Measurements from ENCODE around the gene RSPRY1. TPM values are rescaled to one million over a fixed set of nuclear protein-coding genes. Genes with fewer than 3 reads are reported as not detected.

RSPRY1 gene
- total and polyA plus RNA-seq, 2 of the 8 experiments (the other 6 are each of a cell fraction or from before 2014, with no cell fraction given): 11.5 to 32.5 TPM

DNA sequence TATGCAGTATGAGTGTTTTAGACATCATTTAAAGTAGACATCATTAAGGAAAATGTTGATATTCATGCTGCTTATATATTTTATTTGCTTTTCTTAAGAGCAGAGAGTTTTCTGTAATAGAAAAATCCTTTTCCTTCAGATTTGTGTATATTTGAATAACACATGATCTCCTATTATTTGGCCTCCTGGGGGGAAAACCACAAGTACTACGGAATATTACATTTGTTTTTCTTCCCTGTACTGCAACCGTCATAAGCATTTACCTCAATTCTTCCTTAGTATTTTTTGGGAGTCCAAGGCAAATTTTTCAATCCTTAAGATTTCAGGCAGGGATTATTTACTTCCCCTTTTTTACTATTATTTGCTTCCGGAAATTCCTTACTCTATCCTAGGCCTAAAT lies 6.0 kb downstream of the RSPRY1 start (continued):
- TF ChIP-seq EP300 (IDR thresholded peaks at IDR 0.05; ENCODE audit: borderline replicate concordance in 1 of 2, low read depth in 2 of 2, low read length in 2 of 2) (no peak), TEAD4 (IDR thresholded peaks at IDR 0.05; ENCODE audit: low read depth, low read length) (no peak), CHD2 (IDR thresholded peaks at IDR 0.05; ENCODE audit: low read length) (no peak), HDAC2 (IDR thresholded peaks at IDR 0.05; ENCODE audit: borderline replicate concordance in 1 of 2, low read depth in 2 of 2, low read length in 2 of 2) (no peak), SP2 (IDR thresholded peaks at IDR 0.05; ENCODE audit: low read length) (no peak), TAF1 (IDR thresholded peaks at IDR 0.05; ENCODE audit: low read depth, low read length) (no peak)

Measured in H1 (cell line).